Lower lobe of right lung (tissue), 2 donors: ENCODE measurements around the gene ZNRD2. TPM values are rescaled to one million over a fixed set of nuclear protein-coding genes. Genes with fewer than 3 reads are reported as not detected.

ENCODE experiments used
- ATAC-seq, 2 donors: fragments of 200-7000 bp; cut with Tn5 transposase; one replicate each; pipeline ENCODE4 v1.9.1; 2020 to 2022; ENCODE audit warnings: mild to moderate bottlenecking in 2 of 2, moderate library complexity in 2 of 2
- DNase-seq: peaks from one replicate; pipeline ENCODE4 v3.0.0-alpha.2; 2020
- H3K27ac ChIP-seq: fragments of 200-600 bp; one replicate; pipeline ENCODE4 v1.8.0; 2022
- H3K27me3 ChIP-seq: fragments of 200-600 bp; one replicate; pipeline ENCODE4 v1.8.0; 2022; ENCODE audit warnings: low read depth
- H3K36me3 ChIP-seq: fragments of 200-600 bp; one replicate; pipeline ENCODE4 v1.8.0; 2022; ENCODE audit warnings: mild to moderate bottlenecking
- H3K4me1 ChIP-seq: fragments of 200-600 bp; one replicate; pipeline ENCODE4 v1.8.0; 2022
- H3K4me3 ChIP-seq: fragments of 200-600 bp; one replicate; pipeline ENCODE4 v1.8.0; 2022; ENCODE audit warnings: mild to moderate bottlenecking
- H3K9me3 ChIP-seq: fragments of 200-600 bp; one replicate; pipeline ENCODE4 v1.8.0; 2022
- CTCF ChIP-seq: fragments of 200-600 bp; IDR thresholded peaks from one replicate; pipeline ENCODE4 v1.8.0; 2022; ENCODE audit warnings: antibody characterized with exemption, mild to moderate bottlenecking
- intact Hi-C: fragments of 100-400 bp; cut with DNase I; formaldehyde crosslinking; loops from one replicate; pipeline ENCODE4 v1.11.0; 2022
- total RNA-seq: library from RNA; stranded (reverse); fragmentation: NEBNext Ultra II Directional; extraction: Animal tissue kit (Norgen Biotek cat#: 25700); gene quantifications from one replicate; pipeline ENCODE4 v1.2.1, GENCODE V29; 2021
- donor health status: DM: no; HTN: yes; CAD: no; lungs with severe emphysema.

Gene ZNRD2
- total RNA-seq, 1 donor from 2014 or later, result 25.1 TPM

DNA sequence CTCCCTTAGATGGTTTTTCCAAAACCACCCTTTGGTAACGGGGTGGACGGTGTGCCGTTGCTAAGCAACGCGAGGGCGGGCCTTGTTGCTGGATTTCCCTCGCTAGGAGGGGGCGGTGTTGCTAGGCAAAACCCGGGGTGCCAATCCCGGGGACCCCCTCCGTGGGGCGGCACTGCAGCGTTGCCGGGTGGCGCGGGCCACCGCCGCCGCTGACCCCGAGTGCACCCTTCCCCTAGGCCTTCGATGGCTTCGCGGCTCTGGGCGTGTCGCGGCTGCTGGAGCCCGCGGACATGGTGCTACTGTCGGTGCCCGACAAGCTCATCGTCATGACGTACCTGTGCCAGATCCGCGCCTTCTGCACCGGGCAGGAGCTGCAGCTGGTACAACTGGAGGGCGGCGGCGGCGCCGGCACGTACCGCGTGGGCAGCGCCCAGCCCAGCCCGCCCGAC, 14.5 kb downstream of the ZNRD2 start:
- Histone ChIP-seq H3K36me3 (peaks cover 64% of the 10 kb centered on the region), H3K4me1 (peaks cover 34% of the 10 kb centered on the region), H3K27ac (no peak overlapping the region), H3K4me3 (no peak overlapping the region), H3K27me3 (no peaks in the 10 kb centered on the region), H3K9me3 (no peaks in the 10 kb centered on the region)
- no peak for DNase-seq
- no peak for TF ChIP-seq CTCF
- intact Hi-C loops, result no loop called here
- no peak for ATAC-seq

DNA sequence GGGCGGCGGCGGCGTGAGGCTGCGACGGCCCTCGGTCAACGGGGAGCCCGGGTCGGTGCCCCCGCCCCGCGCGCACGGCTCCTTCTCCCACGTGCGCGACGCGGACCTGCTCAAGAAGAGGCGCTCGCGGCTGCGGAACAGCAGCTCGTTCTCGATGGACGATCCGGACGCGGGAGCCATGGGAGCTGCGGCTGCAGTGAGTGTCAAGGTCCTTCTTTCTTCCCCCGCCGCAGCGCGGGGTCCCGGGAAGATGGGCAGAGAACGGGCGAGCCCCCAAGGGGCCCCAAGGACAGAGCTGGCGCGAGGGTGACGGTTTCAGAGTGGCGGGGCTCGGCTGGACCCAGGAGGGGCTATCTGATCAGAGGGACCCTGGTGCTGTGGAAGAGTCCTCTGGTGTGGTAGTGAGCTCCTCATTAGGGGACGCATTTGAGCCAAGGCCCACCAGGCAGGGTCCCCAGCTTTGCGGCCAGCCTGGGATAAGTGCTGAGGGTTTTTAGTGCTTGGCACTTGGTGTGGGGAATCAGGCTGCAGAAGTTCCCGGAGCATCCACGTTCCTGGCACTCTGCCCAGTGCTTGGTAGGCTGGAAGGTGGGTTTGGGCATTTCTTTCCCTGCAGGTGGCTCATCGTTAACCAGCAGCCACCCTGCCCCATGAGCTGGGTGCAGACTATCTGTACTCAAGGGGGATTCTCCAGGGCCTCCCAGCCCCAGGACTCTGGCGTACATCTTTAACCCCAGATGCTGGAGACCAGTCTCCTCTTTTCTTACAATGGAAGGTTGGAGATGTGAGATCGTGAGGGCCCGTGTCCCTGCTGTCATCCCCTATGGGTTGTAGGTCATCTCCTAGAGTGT, 15.3 kb downstream of the ZNRD2 start:
- Histone ChIP-seq H3K27ac (no peak overlapping the region), H3K9me3 (no peaks in the 10 kb centered on the region), H3K27me3 (no peaks in the 10 kb centered on the region), H3K36me3 (peaks cover 64% of the 10 kb centered on the region), H3K4me3 (no peak overlapping the region), H3K4me1 (peaks cover 34% of the 10 kb centered on the region)
- ATAC-seq, result no peak
- no peak for TF ChIP-seq CTCF
- intact Hi-C loops, result no loop called here
- no peak for DNase-seq

GRCh38 chr11:65586247-65586630, 16.0 kb downstream of the ZNRD2 start:
- Histone ChIP-seq H3K9me3 (no peaks in the 10 kb centered on the region), H3K4me3 (peak overlapping the region; percentile 19), H3K27me3 (no peaks in the 10 kb centered on the region), H3K4me1 (peaks cover 34% of the 10 kb centered on the region), H3K36me3 (peaks cover 64% of the 10 kb centered on the region), H3K27ac (no peak overlapping the region)
- DNase-seq (no peak), ATAC-seq (no peak)
- no peak for TF ChIP-seq CTCF
- intact Hi-C loops, result no loop called here

- no peak for DNase-seq
- Histone ChIP-seq H3K36me3 (peaks cover 64% of the 10 kb centered on the region), H3K27me3 (no peaks in the 10 kb centered on the region), H3K4me1 (peaks cover 34% of the 10 kb centered on the region), H3K27ac (peak overlapping the region; percentile 41), H3K9me3 (no peaks in the 10 kb centered on the region), H3K4me3 (peak overlapping the region; percentile 19)
- intact Hi-C loops, result no loop called here
- no peak for ATAC-seq
- TF ChIP-seq CTCF, result no peak
Observed at GRCh38 chr11:65586676-65587075, 16.4 kb downstream of the ZNRD2 start.

GRCh38 chr11:65588199-65589054, 18.1 kb downstream of the ZNRD2 start:
- Histone ChIP-seq H3K36me3 (peaks cover 62% of the 10 kb centered on the region), H3K4me1 (peaks cover 34% of the 10 kb centered on the region), H3K27ac (peak overlapping the region; percentile 74), H3K4me3 (peak overlapping the region; percentile 21), H3K9me3 (no peaks in the 10 kb centered on the region), H3K27me3 (no peaks in the 10 kb centered on the region)
- ATAC-seq, result peak; percentile 70 to 74
- intact Hi-C loops, result no loop called here
- DNase-seq, result peak; percentile 79
- TF ChIP-seq CTCF, result peak; percentile 63
